GM12878 (cell line): Measurements from ENCODE around the gene MRPL49. TPM values are rescaled to one million over a fixed set of nuclear protein-coding genes. Genes with fewer than 3 reads are reported as not detected.

Source experiments
- ATAC-seq: fragments of 200-7000 bp; cut with Tn5 transposase; 3 replicates; pipeline ENCODE4 v1.9.1; 2020; ENCODE audit warnings: mild to moderate bottlenecking, moderate library complexity
- BruUV-seq: library from RNA; stranded (reverse); fragments of 400-500 nt; replicated peaks from 2 replicates; lab custom pipeline; 2021; lab: Mats Ljungman, UMichigan
- CTCF ChIA-PET: fragments of 300-600 bp; sonication (Branson Sonifier 250); formaldehyde crosslinking; extraction: SDS; loops from one replicate; lab custom pipeline; 2021; ENCODE audit warnings: inconsistent platforms; lab: Yijun Ruan, JAX
- POLR2A ChIA-PET: fragments of 350-600 bp; formaldehyde crosslinking; extraction: SDS; loops from one replicate; lab custom pipeline; 2021; ENCODE audit warnings: inconsistent platforms; lab: Charles Lee
- RAD21 ChIA-PET: fragments of 300-600 bp; sonication (Branson Sonifier 250); formaldehyde crosslinking; loops from one replicate; lab custom pipeline; 2023; ENCODE audit warnings: antibody characterized with exemption; ENCODE audit not compliant: unreplicated experiment; lab: Charles Lee
- SMC1A ChIA-PET: fragments of 300-600 bp; sonication (Branson Sonifier 250); formaldehyde crosslinking; loops from one replicate; lab custom pipeline; 2023; ENCODE audit not compliant: unreplicated experiment, uncharacterized antibody; lab: Charles Lee
- DNase-seq: peaks from one replicate; pipeline ENCODE4 v3.0.0-alpha.2; 2011; ENCODE audit warnings: low read depth, low spot score
- FAIRE-seq: peaks from 3 replicates; lab custom pipeline; 2011; peaks lifted over from hg19 to GRCh38; lab: Jason Lieb, UNC
- H2AFZ ChIP-seq: 2 replicates; pipeline ENCODE4 v1.6.0; 2011; ENCODE audit warnings: low read depth, low read length, control low read depth; ENCODE audit not compliant: control insufficient read depth
- H3K27ac ChIP-seq: 2 replicates; pipeline ENCODE4 v1.5.1; 2011; ENCODE audit warnings: control low read depth; ENCODE audit not compliant: control insufficient read depth, insufficient read depth
- H3K27me3 ChIP-seq, 2 experiments: replicated peaks in 1 of 2; 2 replicates each; pipeline versions ENCODE4 v1.6.0 to v1.6.1; 2011; ENCODE audit warnings: low read length in 1 of 2; ENCODE audit not compliant: control insufficient read depth in 2 of 2, insufficient read depth in 2 of 2
- H3K36me3 ChIP-seq, 2 experiments: 2 replicates each; pipeline ENCODE4 v1.5.1; 2011; ENCODE audit warnings: low read length in 1 of 2; ENCODE audit not compliant: control insufficient read depth in 2 of 2, insufficient read depth in 2 of 2
- H3K4me1 ChIP-seq: 2 replicates; pipeline ENCODE4 v1.6.1; 2011; ENCODE audit warnings: mild to moderate bottlenecking, low read length, moderate library complexity, mixed read lengths; ENCODE audit not compliant: control insufficient read depth, insufficient read depth
- H3K4me2 ChIP-seq: 2 replicates; pipeline ENCODE4 v1.6.0; 2011; ENCODE audit warnings: control low read depth; ENCODE audit not compliant: control insufficient read depth, insufficient read depth
- H3K4me3 ChIP-seq: fragments of 200-600 bp; sonication (generic); 2 replicates; pipeline ENCODE4 v1.5.1; 2016
- H3K79me2 ChIP-seq: 2 replicates; pipeline ENCODE4 v1.6.0; 2011; ENCODE audit warnings: low read length; ENCODE audit not compliant: control insufficient read depth, insufficient read depth
- H3K9ac ChIP-seq: 2 replicates; pipeline ENCODE4 v1.8.0; 2011; ENCODE audit warnings: low read length, control low read depth, mixed read lengths; ENCODE audit not compliant: control insufficient read depth, insufficient read depth
- H3K9me3 ChIP-seq: replicated peaks from 3 replicates; pipeline ENCODE4 v1.5.1; 2011; ENCODE audit warnings: mild to moderate bottlenecking, low read length; ENCODE audit not compliant: control insufficient read depth, insufficient read depth
- H4K20me1 ChIP-seq: 2 replicates; pipeline ENCODE4 v1.6.0; 2011; ENCODE audit not compliant: control insufficient read depth, insufficient read depth
- CBFB ChIP-seq: IDR thresholded peaks from 2 replicates; pipeline ENCODE4 v1.6.1; 2016; ENCODE audit warnings: antibody characterized with exemption, low read depth
- IRF4 ChIP-seq: IDR thresholded peaks from 2 replicates; pipeline ENCODE4 v1.6.1; 2011; ENCODE audit warnings: low read depth, low read length
- LARP7 ChIP-seq: fragments of 450-650 bp; IDR thresholded peaks from 2 replicates; pipeline ENCODE4 v1.6.1; 2017; ENCODE audit warnings: mild to moderate bottlenecking
- NFIC ChIP-seq: IDR thresholded peaks from 2 replicates; pipeline ENCODE4 v1.6.1; 2012; ENCODE audit warnings: low read depth, mild to moderate bottlenecking, inconsistent platforms, low read length, moderate library complexity
- NFYB ChIP-seq: IDR thresholded peaks from 2 replicates; pipeline ENCODE4 v1.6.1; 2011; ENCODE audit warnings: low read depth, mild to moderate bottlenecking, low read length, improper control_type of control experiment, moderate library complexity; ENCODE audit not compliant: insufficient read depth
- PAX5 ChIP-seq: IDR thresholded peaks from 2 replicates; pipeline ENCODE4 v1.6.1; 2011; ENCODE audit warnings: low read depth, low read length, borderline replicate concordance
- POLR2A ChIP-seq: IDR thresholded peaks from 2 replicates; pipeline ENCODE4 v1.6.1; 2011; ENCODE audit warnings: low read depth, mild to moderate bottlenecking, low read length
- POLR2AphosphoS5 ChIP-seq: IDR thresholded peaks from 2 replicates; pipeline ENCODE4 v1.6.1; 2011; ENCODE audit warnings: mild to moderate bottlenecking, low read length, inconsistent platforms
- SKIL ChIP-seq: fragments of 450-650 bp; IDR thresholded peaks from 2 replicates; pipeline ENCODE4 v1.6.1; 2017; ENCODE audit warnings: mild to moderate bottlenecking, low read depth, inconsistent platforms; ENCODE audit not compliant: poor library complexity, severe bottlenecking
- SMC3 ChIP-seq: IDR thresholded peaks from 2 replicates; pipeline ENCODE4 v1.6.1; 2011; ENCODE audit warnings: low read length, improper control_type of control experiment, borderline replicate concordance
- WRNIP1 ChIP-seq: IDR thresholded peaks from 2 replicates; pipeline ENCODE4 v1.6.1; 2011; ENCODE audit warnings: low read depth, low read length, improper control_type of control experiment, borderline replicate concordance
- WGBS: methylation state at CpG from one replicate; pipeline ENCODE4 v1.1.6; 2016; ENCODE audit warnings: low lambda C conversion rate; ENCODE audit not compliant: insufficient replicate concordance, insufficient coverage; ENCODE audit errors: missing lambda C conversion rate; 5-methylcytosine and 5-hydroxymethylcytosine counted together
- in situ Hi-C: fragments of 300-500 bp; cut with MboI; formaldehyde crosslinking; loops from 9 replicates; pipeline ENCODE4 v1.14.3; 2018; ENCODE audit warnings: mixed read lengths
- intact Hi-C: fragments of 100-400 bp; cut with micrococcal nuclease; formaldehyde crosslinking; loops from one replicate; pipeline ENCODE4 v1.14.2; 2022; ENCODE audit not compliant: unreplicated experiment
- polyA plus RNA-seq, 11 experiments: library from polyadenylated mRNA; depleted of rRNA in 4 of 11; unstranded in 6 of 11; stranded (reverse) in 5 of 11; fragments of >200 nt; fragmentation: Nextera tagmentation in 4 of 11; fragmentation: Illumina TruSeq in 1 of 11; extraction: Ambion mirVana in 4 of 11; extraction: Trizol in 1 of 11; gene quantifications; 1 replicate in 1 of 11; 2 replicates in 10 of 11; pipeline versions ENCODE4 v1.2.1 to v1.2.3, GENCODE V29; 2011 to 2016; ENCODE audit warnings: inconsistent platforms in 2 of 11, missing spikeins in 2 of 11, low read depth in 1 of 11
- total RNA-seq, 4 experiments: library from RNA; depleted of rRNA in 3 of 4; stranded (reverse); fragments of >200 nt in 3 of 4; fragmentation: Illumina TruSeq in 1 of 4; extraction: Trizol in 1 of 4; gene quantifications; 2 replicates each; pipeline versions ENCODE4 v1.2.1 to v1.2.3, GENCODE V29; 2013 to 2021

MRPL49 gene
- total and polyA plus RNA-seq, 10 of the 15 experiments (the other 5 are each of a cell fraction or from before 2014, with no cell fraction given) = 42.0 to 116 (median 71.7) TPM

GRCh38 chr11:65084598-65085375 lies 37.3 kb upstream of the MRPL49 start:
- 47% methylated on average over 23 of the region's 23 CpGs for WGBS
- Histone ChIP-seq H3K27ac (peak overlapping the region; percentile 84), H3K9me3 (no peaks in the 10 kb centered on the region), H3K79me2 (peaks cover 44% of the 10 kb centered on the region), H3K27me3 (no peaks in the 10 kb centered on the region), H3K4me1 (peaks cover 18% of the 10 kb centered on the region), H4K20me1 (no peaks in the 10 kb centered on the region), H3K9ac (peak overlapping the region; percentile 87), H3K36me3 (peaks cover 7 to 15% of the 10 kb centered on the region in 2 experiments), H2AFZ (peak overlapping the region; percentile 82; the same call in 1 of the 2 replicates), H3K4me2 (peak overlapping the region; percentile 68), H3K4me3 (peak overlapping the region; percentile 86)
- FAIRE-seq = no peak
- DNase-seq = no peak
- ChIA-PET POLR2A (no interaction called here), CTCF (interaction anchor here (0.8 to 1.5 kb wide), 6 partner anchors 14 to 245 kb away, joined by 3 to 5 read pairs (median 3); partner anchors contain the start of genes FAU, MRPL49 and TM7SF2), RAD21 (interaction anchor here (1.0 kb wide), 1 partner anchor 9 kb away, joined by 3 read pairs; no protein-coding TSS in a partner anchor), SMC1A (interaction anchor here (0.8 kb wide), 2 partner anchors 10 to 32 kb away, joined by 3 read pairs; partner anchors contain the start of gene ZNHIT2)
- TF ChIP-seq NFIC = no peak
- TF ChIP-seq NFYB = 0 out of 2 replicates have a peak, but pooled peaks have one; percentile 30
- no peak for TF ChIP-seq CBFB
- no peak for TF ChIP-seq SKIL
- TF ChIP-seq POLR2A = peak; percentile 50; the same call in 1 of the 2 replicates
- 0 out of 2 replicates have a peak, but pooled peaks have one; percentile 17 for TF ChIP-seq LARP7
- no peak for TF ChIP-seq WRNIP1
- TF ChIP-seq POLR2AphosphoS5 = 0 out of 2 replicates have a peak, but pooled peaks have one; percentile 15
- no peak for TF ChIP-seq SMC3
- TF ChIP-seq IRF4 = no peak
- no peak for TF ChIP-seq PAX5
- intact Hi-C loops (loop anchor here (2.0 kb wide), 1 partner anchor 72 kb away; no protein-coding TSS in a partner anchor), in situ Hi-C loops (no loop called here)
- ATAC-seq = peak; percentile 27
- BruUV-seq = TSS peak; percentile 79
